ENCODE results near the gene SLC26A2.

Gene SLC26A2

DNA sequence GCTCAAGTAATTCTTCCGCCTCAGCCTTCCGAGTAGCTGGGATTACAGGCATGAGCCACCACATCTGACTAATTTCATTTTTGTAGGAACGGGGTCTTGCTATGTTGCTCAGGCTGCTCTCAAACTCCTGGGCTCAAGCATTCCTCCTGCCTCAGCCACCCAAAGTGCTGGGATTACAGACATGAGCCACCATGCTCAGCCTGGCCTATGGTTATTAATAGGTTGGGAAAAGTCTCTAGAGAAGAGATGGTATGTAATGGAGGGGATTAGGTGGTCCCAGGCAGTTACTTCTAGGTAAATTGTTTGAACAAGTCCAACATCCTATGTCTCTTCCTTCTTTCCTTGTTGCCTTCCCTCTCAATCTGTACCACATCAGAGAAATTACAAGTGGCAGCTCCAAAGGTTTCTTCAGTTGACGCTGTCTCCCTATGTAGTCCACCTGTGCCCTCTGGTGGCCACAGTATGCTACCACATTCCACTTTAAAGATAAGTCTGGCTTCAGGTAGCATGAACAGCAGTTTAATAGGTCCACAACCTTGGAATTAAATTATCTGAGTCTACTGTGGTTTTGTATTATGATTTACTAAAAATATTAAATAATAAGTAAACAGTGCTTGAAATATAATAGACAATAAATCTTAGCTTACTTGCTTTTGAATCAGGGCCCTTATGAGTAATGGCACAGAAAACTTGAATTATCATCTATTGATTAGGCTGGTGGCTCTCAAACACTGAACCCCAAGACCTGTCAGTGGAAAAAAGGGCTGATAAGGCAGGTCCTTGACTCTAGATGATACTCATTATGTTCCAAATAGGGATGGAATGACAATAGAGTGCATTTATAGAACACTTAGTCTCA lies 30.2 kb downstream of the SLC26A2 start:
- H3K27ac ChIP-seq, result no peak overlapping the region
- in situ Hi-C loops (cut with HindIII; ENCODE audit: low pct_ligation_motif_present, low sequenced_read_pairs), result loop anchor here (25.0 kb wide), 1 partner anchor 353 kb away; no protein-coding TSS in a partner anchor
- TF ChIP-seq, protein P1, sequence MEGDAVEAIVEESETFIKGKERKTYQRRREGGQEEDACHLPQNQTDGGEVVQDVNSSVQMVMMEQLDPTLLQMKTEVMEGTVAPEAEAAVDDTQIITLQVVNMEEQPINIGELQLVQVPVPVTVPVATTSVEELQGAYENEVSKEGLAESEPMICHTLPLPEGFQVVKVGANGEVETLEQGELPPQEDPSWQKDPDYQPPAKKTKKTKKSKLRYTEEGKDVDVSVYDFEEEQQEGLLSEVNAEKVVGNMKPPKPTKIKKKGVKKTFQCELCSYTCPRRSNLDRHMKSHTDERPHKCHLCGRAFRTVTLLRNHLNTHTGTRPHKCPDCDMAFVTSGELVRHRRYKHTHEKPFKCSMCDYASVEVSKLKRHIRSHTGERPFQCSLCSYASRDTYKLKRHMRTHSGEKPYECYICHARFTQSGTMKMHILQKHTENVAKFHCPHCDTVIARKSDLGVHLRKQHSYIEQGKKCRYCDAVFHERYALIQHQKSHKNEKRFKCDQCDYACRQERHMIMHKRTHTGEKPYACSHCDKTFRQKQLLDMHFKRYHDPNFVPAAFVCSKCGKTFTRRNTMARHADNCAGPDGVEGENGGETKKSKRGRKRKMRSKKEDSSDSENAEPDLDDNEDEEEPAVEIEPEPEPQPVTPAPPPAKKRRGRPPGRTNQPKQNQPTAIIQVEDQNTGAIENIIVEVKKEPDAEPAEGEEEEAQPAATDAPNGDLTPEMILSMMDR (IDR thresholded peaks at IDR 0.05; ENCODE audit: low read depth, low read length, missing control alignments), result peak; percentile 93
- DNase-seq, result peak; percentile 70
- no peaks in the 10 kb centered on the region for H3K36me3 ChIP-seq (replicated peaks)
- no peak overlapping the region for H3K4me3 ChIP-seq (ENCODE audit: low read depth, low read length)
- H3K27me3 ChIP-seq (replicated peaks), result no peaks in the 10 kb centered on the region

DNA sequence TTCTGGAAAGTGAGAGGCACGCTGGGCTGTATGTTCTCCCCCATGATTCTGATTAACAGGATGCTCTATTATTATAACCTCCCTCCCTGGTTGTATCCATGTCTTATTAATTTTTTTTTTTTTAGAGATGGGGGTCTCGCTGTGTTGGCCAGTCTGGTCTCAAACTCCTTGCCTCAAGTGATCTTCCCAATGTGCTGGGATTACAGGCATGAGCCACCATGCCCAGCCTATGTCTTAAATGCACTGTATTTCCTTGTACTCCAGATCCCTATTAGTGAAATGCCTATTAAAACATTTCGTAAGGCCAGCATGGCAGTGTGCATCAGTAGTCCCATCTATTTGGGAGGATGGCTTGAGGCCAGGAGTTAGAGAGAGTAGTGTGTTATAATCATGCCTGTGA lies 32.9 kb downstream of the SLC26A2 start:
- DNase-seq, result no peak
- Histone ChIP-seq H3K27me3 (replicated peaks) (no peaks in the 10 kb centered on the region), H3K27ac (no peak overlapping the region), H3K4me3 (ENCODE audit: low read depth, low read length) (no peak overlapping the region), H3K36me3 (replicated peaks) (no peaks in the 10 kb centered on the region)
- TF ChIP-seq, protein P1 (IDR thresholded peaks at IDR 0.05; ENCODE audit: low read depth, low read length, missing control alignments), result no peak
- in situ Hi-C loops (cut with HindIII; ENCODE audit: low pct_ligation_motif_present, low sequenced_read_pairs), result loop anchor here (25.0 kb wide), 1 partner anchor 356 kb away; no protein-coding TSS in a partner anchor

DNA sequence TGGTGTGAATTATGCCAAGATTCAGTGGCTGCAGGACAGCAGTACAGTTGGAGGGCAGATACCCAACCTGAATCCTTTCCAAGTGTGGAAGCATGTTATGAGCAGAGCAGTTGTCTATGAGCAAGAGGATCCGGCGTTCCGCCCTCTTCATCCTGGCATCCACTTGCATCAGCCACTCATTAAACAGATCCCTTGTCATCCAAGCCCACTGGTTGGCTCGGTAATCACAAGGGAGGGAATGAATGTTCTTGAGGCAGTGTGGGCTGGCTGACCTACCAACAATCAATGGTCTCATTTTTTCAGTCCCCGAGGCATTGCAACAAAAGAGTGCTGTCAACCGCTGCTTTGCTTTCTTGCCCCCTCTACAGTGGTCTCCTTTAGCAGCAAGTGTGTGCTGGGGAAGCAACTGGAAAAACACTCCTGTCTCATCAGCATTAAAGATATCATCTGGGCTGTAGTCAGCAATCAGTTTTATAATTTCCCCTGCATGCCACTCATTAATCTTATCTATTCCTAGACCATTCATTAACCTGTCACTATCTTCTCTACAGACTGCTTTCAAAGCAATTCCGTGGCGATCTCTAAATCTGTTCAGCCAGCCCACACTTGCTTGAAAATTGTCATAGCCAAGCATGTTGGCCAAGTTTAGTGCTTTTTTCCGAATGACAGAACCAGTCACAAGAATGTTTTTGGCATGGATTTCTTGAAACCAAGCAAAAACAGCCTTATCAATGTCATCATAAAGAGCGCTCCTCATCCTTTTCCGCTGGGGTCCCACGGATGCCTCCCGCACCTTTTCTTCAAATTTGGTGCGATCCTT lies 35.0 kb downstream of the SLC26A2 start:
- H3K36me3 ChIP-seq (replicated peaks), result no peaks in the 10 kb centered on the region
- no peak for DNase-seq
- no peak overlapping the region for H3K4me3 ChIP-seq (ENCODE audit: low read depth, low read length)
- H3K27me3 ChIP-seq (replicated peaks), result no peaks in the 10 kb centered on the region
- TF ChIP-seq, protein P1 (IDR thresholded peaks at IDR 0.05; ENCODE audit: low read depth, low read length, missing control alignments), result no peak
- no peak overlapping the region for H3K27ac ChIP-seq
- in situ Hi-C loops (cut with HindIII; ENCODE audit: low pct_ligation_motif_present, low sequenced_read_pairs), result loop anchor here (25.0 kb wide), 1 partner anchor 358 kb away; no protein-coding TSS in a partner anchor

DNA sequence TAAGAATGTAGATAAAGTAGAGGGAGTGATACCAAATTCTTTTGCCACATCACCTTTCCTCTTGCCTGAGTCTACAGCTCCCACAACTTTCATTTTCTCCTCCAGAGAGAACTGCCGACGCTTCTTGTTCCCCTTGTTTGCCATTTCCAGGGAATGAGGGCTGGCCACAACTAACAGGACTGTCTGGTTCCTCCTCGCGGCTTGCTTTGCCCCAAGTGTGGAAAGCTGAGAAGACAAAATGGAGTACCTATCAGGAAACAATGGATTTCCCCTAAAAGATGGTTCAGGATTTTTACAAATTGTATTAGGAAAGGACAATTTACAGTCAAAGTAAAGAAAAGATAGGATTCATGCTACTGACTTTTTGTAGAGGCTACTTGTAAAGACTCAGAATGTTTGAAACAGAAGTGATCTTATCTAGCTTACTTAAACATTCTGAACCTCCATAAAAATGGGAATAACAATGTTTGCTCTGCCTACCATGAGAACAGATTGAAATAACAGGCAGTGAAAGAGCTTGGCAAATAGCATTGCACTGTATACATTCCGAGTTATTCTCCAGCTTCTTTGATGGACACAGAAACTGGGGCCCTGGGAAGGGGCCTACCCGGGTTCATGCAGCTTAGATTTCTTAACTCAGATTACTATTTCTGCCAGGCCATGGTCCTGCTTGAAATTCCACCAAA lies 35.8 kb downstream of the SLC26A2 start:
- Histone ChIP-seq H3K27ac (no peak overlapping the region), H3K4me3 (ENCODE audit: low read depth, low read length) (no peak overlapping the region), H3K36me3 (replicated peaks) (no peaks in the 10 kb centered on the region), H3K27me3 (replicated peaks) (no peaks in the 10 kb centered on the region)
- in situ Hi-C loops (cut with HindIII; ENCODE audit: low pct_ligation_motif_present, low sequenced_read_pairs), result loop anchor here (25.0 kb wide), 1 partner anchor 359 kb away; no protein-coding TSS in a partner anchor
- TF ChIP-seq, protein P1 (IDR thresholded peaks at IDR 0.05; ENCODE audit: low read depth, low read length, missing control alignments), result no peak
- DNase-seq, result no peak

DNA sequence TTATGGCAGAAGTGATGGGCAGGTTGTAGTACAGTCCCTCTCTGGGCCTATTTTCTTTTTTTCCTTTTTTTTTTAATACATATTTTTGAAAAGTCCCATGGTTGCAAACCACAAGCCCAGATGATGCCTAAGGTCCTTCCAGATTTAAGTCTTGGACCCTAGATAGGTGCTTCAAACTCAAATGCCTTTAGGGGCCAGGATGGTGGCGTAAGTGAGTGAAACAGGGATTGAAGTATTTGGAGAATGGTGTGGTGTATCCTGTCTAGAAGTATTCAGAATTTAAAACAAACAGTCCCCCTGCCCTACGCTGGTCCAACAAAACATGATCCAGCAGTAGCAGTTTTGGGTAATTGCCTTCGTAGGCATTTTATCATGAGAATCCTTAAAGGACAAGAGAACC lies 37.7 kb downstream of the SLC26A2 start:
- Histone ChIP-seq H3K36me3 (replicated peaks) (no peaks in the 10 kb centered on the region), H3K27ac (no peak overlapping the region), H3K27me3 (replicated peaks) (no peaks in the 10 kb centered on the region), H3K4me3 (ENCODE audit: low read depth, low read length) (no peak overlapping the region)
- no peak for DNase-seq
- TF ChIP-seq, protein P1 (IDR thresholded peaks at IDR 0.05; ENCODE audit: low read depth, low read length, missing control alignments), result no peak
- in situ Hi-C loops (cut with HindIII; ENCODE audit: low pct_ligation_motif_present, low sequenced_read_pairs), result loop anchor here (25.0 kb wide), 1 partner anchor 361 kb away; no protein-coding TSS in a partner anchor

Data from brain microvascular endothelial cell (primary cell).